ENCODE data around the gene SH3GL3.

The SH3GL3 gene

DNA sequence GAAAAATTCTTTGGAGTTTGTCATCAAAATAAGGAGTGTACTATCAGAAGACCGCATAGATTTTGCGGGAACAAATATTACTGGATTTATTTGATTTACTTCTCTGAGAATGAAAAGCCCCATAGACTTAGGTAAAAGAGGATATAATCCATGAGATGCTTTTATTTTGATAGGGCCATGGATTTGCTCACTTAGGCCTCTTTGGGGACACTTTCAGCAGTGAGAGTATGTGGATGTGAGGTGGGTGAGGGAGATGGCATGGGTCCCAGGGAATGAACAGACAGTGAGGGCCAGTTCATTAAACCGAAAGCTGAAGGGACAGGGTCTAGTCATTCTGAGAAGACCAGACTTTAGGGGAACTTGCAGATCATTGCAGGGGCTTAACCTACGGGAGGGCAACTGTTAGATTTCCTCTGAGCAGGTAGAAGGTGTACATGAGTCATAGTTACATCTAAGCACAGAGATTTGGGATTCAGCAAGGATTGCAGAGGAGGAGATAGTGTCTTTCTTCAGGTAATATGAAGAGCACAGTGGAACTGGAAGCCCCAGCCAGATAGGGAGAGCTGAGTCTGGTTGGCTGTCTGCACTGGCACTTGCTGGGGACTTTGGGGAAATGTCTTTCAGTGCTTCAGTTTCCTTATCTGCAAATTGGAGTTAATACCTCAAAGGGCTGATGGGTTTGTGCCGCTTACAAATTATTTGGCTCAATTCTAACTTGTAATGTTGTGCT is 30.8 kb downstream of the SH3GL3 start:
- no peak overlapping the region for H3K4me2 ChIP-seq (ENCODE audit: low read length)
- H3K79me1 ChIP-seq (ENCODE audit: low read length): peaks cover 2% of the 10 kb centered on the region
- peaks cover 1% of the 10 kb centered on the region for H3K9me3 ChIP-seq (ENCODE audit: insufficient read depth, low read depth, low read length)
- no peak overlapping the region for H4K91ac ChIP-seq (ENCODE audit: low read depth, low read length)
- no peak overlapping the region for H4K12ac ChIP-seq (ENCODE audit: low read depth, low read length)
- H3K4me1 ChIP-seq (ENCODE audit: control insufficient read depth in 1 of 2, insufficient read depth in 2 of 2, low read length in 2 of 2): peaks cover 0 to 8% of the 10 kb centered on the region in 2 experiments
- no peak overlapping the region for H3K23ac ChIP-seq (ENCODE audit: low read length)
- H3K4ac ChIP-seq (ENCODE audit: low read depth, low read length): no peak overlapping the region
- no peak overlapping the region for H3K27ac ChIP-seq (ENCODE audit: low read depth, low read length)
- no peak overlapping the region for H2BK120ac ChIP-seq (ENCODE audit: insufficient read depth, low read length, poor library complexity)
- no peaks in the 10 kb centered on the region for H3K79me2 ChIP-seq (ENCODE audit: control insufficient read depth, insufficient read depth, low read length, poor library complexity)
- H2BK12ac ChIP-seq (ENCODE audit: low read length): no peak overlapping the region
- no CpG with 5 or more reads among the region's 5 CpGs for WGBS (ENCODE audit: extremely low coverage, insufficient coverage, insufficient read length)
- H3K4me3 ChIP-seq (ENCODE audit: low read depth, low read length): no peak overlapping the region
- H3K27me3 ChIP-seq (ENCODE audit: insufficient read depth, low read length): no peaks in the 10 kb centered on the region
- no peaks in the 10 kb centered on the region for H3K36me3 ChIP-seq (ENCODE audit: control insufficient read depth in 1 of 2, insufficient read depth in 2 of 2, low read length in 2 of 2)
- H2AFZ ChIP-seq (ENCODE audit: insufficient read depth, low read length, poor library complexity): no peak overlapping the region
- no peak overlapping the region for H2AK5ac ChIP-seq (ENCODE audit: low read length)
- no peak for DNase-seq
- no peak overlapping the region for H3K9ac ChIP-seq (ENCODE audit: low read length)
- no peak overlapping the region for H3K14ac ChIP-seq (ENCODE audit: low read length)
- no peak overlapping the region for H2BK5ac ChIP-seq (ENCODE audit: low read depth, low read length, poor library complexity)
- H4K8ac ChIP-seq (ENCODE audit: low read depth, low read length): no peak overlapping the region
- H3K18ac ChIP-seq (ENCODE audit: low read length): no peak overlapping the region

DNA sequence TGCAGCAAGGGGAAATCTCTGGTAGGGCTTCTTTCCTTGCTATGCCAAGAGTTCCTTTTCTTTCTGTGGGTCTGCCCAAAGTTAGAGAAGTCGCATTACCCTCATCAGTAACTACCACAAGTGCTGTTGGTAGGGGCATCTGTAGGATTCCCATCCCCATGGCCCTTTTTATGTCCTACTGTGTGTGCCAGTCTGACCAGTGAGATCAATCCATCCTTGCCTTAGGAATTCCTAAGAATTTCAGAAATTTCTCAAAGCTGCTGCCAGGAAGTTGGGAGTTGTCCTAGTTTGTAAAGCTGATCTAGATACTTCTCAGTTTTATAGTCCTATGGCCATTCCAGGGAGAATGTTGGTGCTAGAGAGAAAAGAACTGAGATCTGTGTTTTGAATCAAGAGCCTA is 36.5 kb downstream of the SH3GL3 start:
- H3K4me1 ChIP-seq (ENCODE audit: control insufficient read depth in 1 of 2, insufficient read depth in 2 of 2, low read length in 2 of 2): no peaks in the 10 kb centered on the region

DNA sequence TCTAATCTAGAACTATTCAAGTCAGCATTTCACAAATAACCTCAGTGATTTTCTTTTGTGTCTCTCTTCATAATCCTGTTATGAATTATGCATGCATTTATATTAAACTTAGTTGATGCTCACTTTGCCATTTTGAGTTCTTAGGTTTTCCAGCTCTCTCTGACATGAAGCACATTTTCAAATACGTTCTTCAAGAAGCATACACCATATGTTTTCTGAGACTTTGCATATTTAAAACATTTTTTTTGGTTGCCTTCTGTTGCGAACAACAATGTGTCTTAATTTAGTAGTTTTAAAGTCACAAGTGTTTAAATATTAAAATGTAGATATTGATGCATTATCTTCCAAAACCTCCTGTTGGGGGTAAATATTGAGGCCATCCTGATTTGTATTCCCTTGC is 37.5 kb downstream of the SH3GL3 start:
- no peak for DNase-seq
- H2BK120ac ChIP-seq (ENCODE audit: insufficient read depth, low read length, poor library complexity): no peak overlapping the region
- H2AK5ac ChIP-seq (ENCODE audit: low read length): no peak overlapping the region
- no peak overlapping the region for H3K27ac ChIP-seq (ENCODE audit: low read depth, low read length)
- no peak overlapping the region for H3K23ac ChIP-seq (ENCODE audit: low read length)
- no peaks in the 10 kb centered on the region for H3K36me3 ChIP-seq (ENCODE audit: control insufficient read depth in 1 of 2, insufficient read depth in 2 of 2, low read length in 2 of 2)
- no peaks in the 10 kb centered on the region for H3K4me1 ChIP-seq (ENCODE audit: control insufficient read depth in 1 of 2, insufficient read depth in 2 of 2, low read length in 2 of 2)
- no peaks in the 10 kb centered on the region for H3K9me3 ChIP-seq (ENCODE audit: insufficient read depth, low read depth, low read length)
- no peak overlapping the region for H2BK5ac ChIP-seq (ENCODE audit: low read depth, low read length, poor library complexity)
- H3K4me3 ChIP-seq (ENCODE audit: low read depth, low read length): no peak overlapping the region
- no peak overlapping the region for H3K18ac ChIP-seq (ENCODE audit: low read length)
- H2BK12ac ChIP-seq (ENCODE audit: low read length): no peak overlapping the region
- no peak overlapping the region for H3K4ac ChIP-seq (ENCODE audit: low read depth, low read length)
- WGBS (ENCODE audit: extremely low coverage, insufficient coverage, insufficient read length): no CpG with 5 or more reads among the region's 2 CpGs
- H4K91ac ChIP-seq (ENCODE audit: low read depth, low read length): no peak overlapping the region
- no peaks in the 10 kb centered on the region for H3K27me3 ChIP-seq (ENCODE audit: insufficient read depth, low read length)
- H3K4me2 ChIP-seq (ENCODE audit: low read length): no peak overlapping the region
- H3K79me1 ChIP-seq (ENCODE audit: low read length): no peaks in the 10 kb centered on the region
- no peak overlapping the region for H2AFZ ChIP-seq (ENCODE audit: insufficient read depth, low read length, poor library complexity)
- H3K9ac ChIP-seq (ENCODE audit: low read length): no peak overlapping the region
- H4K12ac ChIP-seq (ENCODE audit: low read depth, low read length): no peak overlapping the region
- H3K79me2 ChIP-seq (ENCODE audit: control insufficient read depth, insufficient read depth, low read length, poor library complexity): no peaks in the 10 kb centered on the region
- no peak overlapping the region for H3K14ac ChIP-seq (ENCODE audit: low read length)
- no peak overlapping the region for H4K8ac ChIP-seq (ENCODE audit: low read depth, low read length)

More for the DNA sequence above, 36.5 kb downstream of the SH3GL3 start:
- no CpG with 5 or more reads among the region's 1 CpG for WGBS (ENCODE audit: extremely low coverage, insufficient coverage, insufficient read length)
- Histone ChIP-seq H3K9me3 (ENCODE audit: insufficient read depth, low read depth, low read length) (peaks cover 1% of the 10 kb centered on the region), H3K9ac (ENCODE audit: low read length) (no peak overlapping the region), H3K4me2 (ENCODE audit: low read length) (no peak overlapping the region), H3K4me3 (ENCODE audit: low read depth, low read length) (no peak overlapping the region), H4K12ac (ENCODE audit: low read depth, low read length) (no peak overlapping the region), H3K79me2 (ENCODE audit: control insufficient read depth, insufficient read depth, low read length, poor library complexity) (no peaks in the 10 kb centered on the region), H2BK120ac (ENCODE audit: insufficient read depth, low read length, poor library complexity) (no peak overlapping the region), H3K14ac (ENCODE audit: low read length) (no peak overlapping the region), H3K23ac (ENCODE audit: low read length) (no peak overlapping the region), H3K79me1 (ENCODE audit: low read length) (no peaks in the 10 kb centered on the region), H4K91ac (ENCODE audit: low read depth, low read length) (no peak overlapping the region), H3K4ac (ENCODE audit: low read depth, low read length) (no peak overlapping the region), H3K27me3 (ENCODE audit: insufficient read depth, low read length) (no peaks in the 10 kb centered on the region), H2AFZ (ENCODE audit: insufficient read depth, low read length, poor library complexity) (no peak overlapping the region), H4K8ac (ENCODE audit: low read depth, low read length) (no peak overlapping the region), H3K36me3 (ENCODE audit: control insufficient read depth in 1 of 2, insufficient read depth in 2 of 2, low read length in 2 of 2) (no peaks in the 10 kb centered on the region), H3K27ac (ENCODE audit: low read depth, low read length) (no peak overlapping the region), H3K18ac (ENCODE audit: low read length) (no peak overlapping the region), H2BK5ac (ENCODE audit: low read depth, low read length, poor library complexity) (no peak overlapping the region), H2AK5ac (ENCODE audit: low read length) (no peak overlapping the region), H2BK12ac (ENCODE audit: low read length) (no peak overlapping the region)
- no peak for DNase-seq

- Histone ChIP-seq H3K4me3 (ENCODE audit: low read depth, low read length) (no peak overlapping the region), H3K27me3 (ENCODE audit: insufficient read depth, low read length) (no peaks in the 10 kb centered on the region), H3K4ac (ENCODE audit: low read depth, low read length) (no peak overlapping the region), H2BK12ac (ENCODE audit: low read length) (no peak overlapping the region), H3K18ac (ENCODE audit: low read length) (no peak overlapping the region), H3K9ac (ENCODE audit: low read length) (no peak overlapping the region), H3K79me1 (ENCODE audit: low read length) (no peaks in the 10 kb centered on the region), H3K23ac (ENCODE audit: low read length) (no peak overlapping the region), H3K4me2 (ENCODE audit: low read length) (no peak overlapping the region), H3K4me1 (ENCODE audit: control insufficient read depth in 1 of 2, insufficient read depth in 2 of 2, low read length in 2 of 2) (no peaks in the 10 kb centered on the region), H3K9me3 (ENCODE audit: insufficient read depth, low read depth, low read length) (no peaks in the 10 kb centered on the region), H4K91ac (ENCODE audit: low read depth, low read length) (no peak overlapping the region), H3K27ac (ENCODE audit: low read depth, low read length) (no peak overlapping the region), H2AFZ (ENCODE audit: insufficient read depth, low read length, poor library complexity) (no peak overlapping the region), H3K36me3 (ENCODE audit: control insufficient read depth in 1 of 2, insufficient read depth in 2 of 2, low read length in 2 of 2) (no peaks in the 10 kb centered on the region), H3K79me2 (ENCODE audit: control insufficient read depth, insufficient read depth, low read length, poor library complexity) (no peaks in the 10 kb centered on the region), H2BK5ac (ENCODE audit: low read depth, low read length, poor library complexity) (no peak overlapping the region), H4K8ac (ENCODE audit: low read depth, low read length) (no peak overlapping the region), H4K12ac (ENCODE audit: low read depth, low read length) (no peak overlapping the region), H2AK5ac (ENCODE audit: low read length) (no peak overlapping the region), H2BK120ac (ENCODE audit: insufficient read depth, low read length, poor library complexity) (no peak overlapping the region), H3K14ac (ENCODE audit: low read length) (no peak overlapping the region)
- DNase-seq: no peak
Observed at GRCh38 chr15:83486363-83486762, 39.2 kb downstream of the SH3GL3 start.

Measured in trophoblast cell (in vitro differentiated cells and primary cell).